Lower leg skin (tissue), 4 donors: Measurements from ENCODE around the gene NOX4. TPM values are rescaled to one million over a fixed set of nuclear protein-coding genes. Genes with fewer than 3 reads are reported as not detected.

Experiments used
- DNase-seq, 2 donors: peaks; one replicate each; pipeline ENCODE4 v3.0.0-alpha.2; 2019; ENCODE audit warnings: low spot score in 2 of 2
- H3K4me3 ChIP-seq: fragments of 200-600 bp; sonication (generic); 2 replicates; pipeline ENCODE4 v1.5.1; 2017; ENCODE audit warnings: mild to moderate bottlenecking, low read depth; ENCODE audit not compliant: poor library complexity, severe bottlenecking
- CTCF ChIP-seq, 3 donors: fragments of 450-650 bp; IDR thresholded peaks; one replicate each; pipeline ENCODE4 v1.5.1; 2016; ENCODE audit warnings: antibody characterized with exemption in 3 of 3, mild to moderate bottlenecking in 3 of 3, moderate library complexity in 2 of 3
- POLR2A ChIP-seq, 2 donors: fragments of 450-650 bp; IDR thresholded peaks; one replicate each; pipeline ENCODE4 v1.6.1; 2016 to 2017; ENCODE audit warnings: antibody characterized with exemption in 2 of 2, mild to moderate bottlenecking in 1 of 2, moderate library complexity in 1 of 2
- WGBS, 2 donors: methylation state at CpG; one replicate each; pipeline ENCODE4 v1.1.5; 2018; 5-methylcytosine and 5-hydroxymethylcytosine counted together
- intact Hi-C: fragments of 100-400 bp; cut with DNase I; formaldehyde crosslinking; loops from one replicate; pipeline ENCODE4 v1.15.0; 2023; ENCODE audit warnings: low total_unique reads
- total RNA-seq, 4 donors: library from RNA; depleted of rRNA; stranded (reverse); fragments of >200 nt; gene quantifications; one replicate each; pipeline ENCODE4 v1.1.0, GENCODE V29; 2016

The NOX4 gene
- total RNA-seq, 4 donors from 2014 or later, result 1.2 to 8.3 (median 2.8) TPM

DNA sequence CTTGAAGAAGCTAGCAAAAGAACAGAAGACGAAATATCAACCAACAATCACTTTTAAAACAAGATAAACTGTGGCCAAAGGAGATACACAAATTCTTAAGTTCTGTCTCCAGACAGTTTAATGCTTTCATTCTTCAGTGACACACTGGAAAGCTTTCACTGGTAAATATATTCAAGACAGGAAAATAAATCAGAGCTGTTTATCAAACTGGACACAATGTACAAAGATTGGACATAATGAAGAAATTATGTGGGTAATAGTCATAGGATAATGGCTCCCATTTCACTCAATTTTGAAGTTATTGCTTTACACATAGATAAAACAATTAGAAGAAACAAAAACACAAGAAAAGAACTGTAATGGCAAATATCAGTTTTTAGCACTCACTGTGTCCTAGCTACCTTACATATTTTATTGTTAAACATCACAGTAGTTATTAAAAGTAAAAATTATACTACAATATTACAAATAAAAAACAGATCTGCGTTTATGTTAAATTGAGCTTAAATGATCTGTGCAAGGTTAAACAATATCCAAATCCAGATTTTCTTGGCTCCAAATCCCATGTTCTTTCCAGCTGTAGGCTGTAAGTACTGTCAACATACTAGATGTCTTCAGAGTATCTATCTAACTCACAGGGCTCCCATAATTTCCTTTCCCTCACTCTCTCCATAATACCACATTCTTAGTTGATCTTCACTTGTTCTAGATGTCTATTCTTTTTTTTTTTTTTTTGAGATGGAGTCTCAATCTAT is 38.6 kb upstream of the NOX4 start:
- intact Hi-C loops, result no loop called here
- no peak overlapping the region for H3K4me3 ChIP-seq
- TF ChIP-seq POLR2A (IDR thresholded peaks at IDR 0.05), result no peak
- TF ChIP-seq CTCF (IDR thresholded peaks at IDR 0.05), result no peak
- no peak for DNase-seq
- 71 to 75% methylated on average over 2 of the region's 2 CpGs for WGBS, 2 donors

DNA sequence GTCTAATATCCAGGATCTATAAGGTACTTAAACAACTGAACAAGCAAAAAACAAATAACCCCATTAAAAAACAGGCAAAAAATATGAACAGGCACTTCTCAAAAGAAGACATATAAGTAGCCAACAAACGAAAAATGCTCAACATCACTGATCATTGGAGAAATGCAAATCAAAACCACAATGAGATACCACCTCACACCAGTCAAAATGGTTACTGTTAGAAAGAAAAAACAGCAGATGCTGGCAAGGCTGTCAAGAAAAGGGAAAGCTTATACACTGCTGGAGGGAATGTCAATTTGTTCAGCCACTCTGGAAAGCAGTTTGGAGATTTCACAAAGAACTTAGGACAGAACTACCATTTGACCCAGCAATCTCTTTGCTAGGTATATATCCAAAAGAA is 30.6 kb upstream of the NOX4 start:
- TF ChIP-seq POLR2A (IDR thresholded peaks at IDR 0.05) (no peak), CTCF (IDR thresholded peaks at IDR 0.05) (no peak)
- intact Hi-C loops, result no loop called here
- WGBS, 2 donors, result 68 to 71% methylated on average over 1 of the region's 1 CpG
- H3K4me3 ChIP-seq, result no peak overlapping the region
- DNase-seq, result no peak

DNA sequence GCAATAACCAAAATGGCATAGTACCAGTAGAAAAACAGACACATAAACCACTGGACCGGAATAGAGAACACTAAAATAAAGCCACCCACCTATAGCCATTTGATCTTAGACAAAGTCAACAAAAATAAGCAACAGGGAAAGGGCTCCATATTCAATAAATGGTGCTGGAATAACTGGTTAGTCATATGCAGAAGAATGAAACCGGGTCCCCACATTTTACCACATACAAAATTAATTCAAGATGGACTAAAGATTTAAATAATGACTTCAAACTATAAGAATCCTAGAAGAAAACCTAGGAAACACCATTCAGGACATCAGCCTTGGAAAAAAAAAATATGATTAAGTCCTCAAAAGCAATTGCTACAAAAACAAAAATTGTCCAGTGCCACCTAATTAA is 30.1 kb upstream of the NOX4 start:
- H3K4me3 ChIP-seq, result no peak overlapping the region
- intact Hi-C loops, result no loop called here
- TF ChIP-seq POLR2A (IDR thresholded peaks at IDR 0.05) (no peak), CTCF (IDR thresholded peaks at IDR 0.05) (no peak)
- 79 to 88% methylated on average over 2 of the region's 2 CpGs for WGBS, 2 donors
- no peak for DNase-seq

- TF ChIP-seq CTCF (IDR thresholded peaks at IDR 0.05) (no peak), POLR2A (IDR thresholded peaks at IDR 0.05) (no peak)
- 54 to 58% methylated on average over 2 of the region's 2 CpGs for WGBS, 2 donors
- H3K4me3 ChIP-seq, result no peak overlapping the region
- no peak for DNase-seq
- intact Hi-C loops, result no loop called here
Measured at GRCh38 chr11:89516496-89516895, 25.3 kb upstream of the NOX4 start.

DNA sequence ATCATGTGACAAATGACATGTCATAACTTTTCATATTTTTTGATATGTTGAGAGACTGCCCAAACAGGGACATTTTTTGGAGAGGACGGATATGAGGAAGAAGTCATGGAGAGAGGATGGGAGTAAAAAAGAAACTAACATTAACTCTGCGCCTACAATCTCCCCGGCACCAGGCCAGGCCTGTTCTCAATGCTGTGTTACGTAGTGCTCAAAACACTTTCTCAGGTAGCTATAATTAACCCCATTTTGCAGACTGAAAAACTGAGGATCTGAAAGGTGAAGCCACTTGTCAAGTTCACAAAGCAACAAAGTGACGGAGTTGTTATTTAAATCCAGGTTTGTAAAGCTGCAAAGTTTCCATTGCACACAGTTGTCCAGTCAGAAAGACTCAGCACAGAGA is 17.4 kb upstream of the NOX4 start:
- DNase-seq, result no peak
- H3K4me3 ChIP-seq, result no peak overlapping the region
- 85 to 87% methylated on average over 5 of the region's 5 CpGs for WGBS, 2 donors
- TF ChIP-seq POLR2A (IDR thresholded peaks at IDR 0.05), result no peak
- no peak for TF ChIP-seq CTCF (IDR thresholded peaks at IDR 0.05)
- intact Hi-C loops, result no loop called here

DNA sequence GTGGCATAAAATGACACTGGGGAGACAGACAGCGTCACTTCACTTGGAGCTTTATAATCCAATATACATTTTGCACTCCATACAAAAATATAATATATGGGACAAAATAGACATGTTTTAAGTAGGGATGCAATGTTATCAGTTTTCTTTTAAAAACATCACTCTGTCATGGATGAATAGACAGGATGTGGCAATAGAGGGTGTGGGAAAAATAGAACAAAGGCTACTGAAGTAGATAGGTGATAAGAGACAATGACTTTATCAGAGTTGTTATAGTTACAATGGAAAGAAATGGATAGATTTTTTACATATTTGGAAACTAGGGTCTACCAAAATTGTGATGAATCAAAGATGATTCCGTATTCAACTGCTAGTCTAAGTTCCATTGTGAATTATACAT is 13.1 kb upstream of the NOX4 start:
- 91 to 98% methylated on average over 2 of the region's 2 CpGs for WGBS, 2 donors
- TF ChIP-seq CTCF (IDR thresholded peaks at IDR 0.05), result no peak
- no peak for TF ChIP-seq POLR2A (IDR thresholded peaks at IDR 0.05)
- DNase-seq, result no peak
- intact Hi-C loops, result no loop called here
- H3K4me3 ChIP-seq, result no peak overlapping the region
